DMS 273 (cell line): ENCODE data around the gene DNAAF3.
"Not testable (repeated sequence)": the region's sequence is repeated elsewhere in the genome, so short reads cannot be mapped to it uniquely, and the experiment has no call there.

Source experiments
- DNase-seq: peaks from one replicate; lab custom pipeline; 2025; ENCODE audit not compliant: unreplicated experiment; lab: John Stamatoyannopoulos, UW

Gene DNAAF3

DNA sequence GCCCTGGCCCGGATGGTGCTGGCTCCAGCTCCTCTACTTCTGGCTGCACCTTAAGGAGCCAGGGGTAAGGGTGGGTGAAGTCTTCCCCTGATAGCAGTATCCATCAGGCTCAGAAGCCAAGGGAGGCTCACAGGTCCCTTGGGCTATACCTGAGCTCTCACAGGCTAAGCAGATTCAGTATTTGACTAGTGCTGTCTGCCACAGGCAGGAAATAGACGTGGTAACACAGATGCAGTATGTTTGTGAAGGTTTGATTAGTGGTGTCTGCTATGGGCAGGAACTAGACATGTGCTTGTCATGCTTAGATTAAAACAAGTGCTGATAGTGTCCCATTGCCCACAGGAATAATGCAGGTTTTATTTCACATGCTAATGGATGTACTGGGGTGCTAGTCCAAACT, 9.7 kb upstream of the DNAAF3 start:
- no peak for DNase-seq

DNA sequence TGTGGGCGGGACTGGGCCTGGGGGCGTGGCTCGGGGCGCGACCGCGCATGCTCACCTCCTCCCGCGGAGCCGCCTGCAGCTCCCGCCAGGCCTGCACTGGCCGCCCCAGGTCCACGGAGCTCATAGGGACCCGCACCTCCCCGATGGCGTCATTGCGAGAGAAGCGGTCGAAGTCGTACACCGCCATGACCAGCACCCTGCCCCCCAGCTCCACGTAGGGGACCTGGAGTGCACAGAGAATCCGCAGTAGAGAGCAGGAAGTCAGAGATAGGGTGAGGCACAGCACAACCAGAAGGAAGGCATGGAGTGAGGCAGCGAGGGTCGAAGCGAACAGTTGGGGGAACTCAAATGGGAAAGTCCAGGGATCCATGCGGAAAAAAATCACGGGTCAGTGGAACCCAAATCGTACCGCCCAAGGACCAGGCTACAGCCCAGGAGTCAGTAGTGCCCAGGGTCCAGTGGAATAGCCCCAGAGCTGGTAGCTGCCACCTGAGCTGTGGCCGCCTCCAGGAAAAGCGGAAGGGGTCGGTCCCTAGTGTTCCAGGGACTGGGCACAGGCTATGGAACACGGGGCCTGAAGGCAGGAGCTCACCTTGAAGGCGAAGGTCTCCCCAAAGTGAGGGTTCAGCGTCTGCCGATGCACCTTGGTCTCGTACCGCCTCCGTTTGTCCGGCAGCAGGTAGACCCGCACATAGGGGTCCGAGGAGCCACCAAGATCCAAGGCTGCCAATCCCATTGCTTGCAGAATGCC, 8.9 kb upstream of the DNAAF3 start:
- DNase-seq, result no peak

DNA sequence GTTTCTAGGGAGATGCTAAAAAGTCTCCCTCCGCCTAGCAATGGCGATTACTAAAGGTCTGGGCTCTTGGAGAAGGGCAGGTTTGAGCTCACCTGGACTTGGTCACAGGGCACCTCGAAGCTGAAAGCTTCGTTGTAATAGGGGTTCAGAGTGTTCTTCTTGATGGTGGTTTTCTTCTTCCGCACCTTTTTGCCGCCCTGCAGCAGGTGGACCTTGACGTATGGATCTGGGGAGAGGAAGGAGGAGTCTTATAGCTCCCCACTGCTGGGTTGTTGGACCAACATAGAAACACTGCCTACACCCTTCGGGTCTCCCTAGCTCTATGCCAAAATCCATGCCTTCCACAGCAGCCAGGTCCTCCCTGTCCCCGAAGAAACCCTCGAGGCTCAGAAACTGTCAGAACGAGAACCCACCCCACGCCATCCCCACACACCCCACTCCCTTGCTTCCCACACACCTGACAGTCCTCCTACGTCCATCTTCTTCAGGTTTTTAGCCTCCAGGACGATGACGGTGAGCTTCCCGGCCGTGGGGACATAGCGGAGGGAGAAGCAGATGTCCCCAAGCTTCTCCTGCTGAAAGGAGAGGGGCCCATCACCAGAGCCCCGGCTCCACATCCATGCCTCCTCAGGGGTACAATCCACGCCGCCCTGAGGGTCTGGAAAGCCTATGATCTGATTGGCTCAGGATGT, 8.2 kb upstream of the DNAAF3 start:
- no peak for DNase-seq

DNA sequence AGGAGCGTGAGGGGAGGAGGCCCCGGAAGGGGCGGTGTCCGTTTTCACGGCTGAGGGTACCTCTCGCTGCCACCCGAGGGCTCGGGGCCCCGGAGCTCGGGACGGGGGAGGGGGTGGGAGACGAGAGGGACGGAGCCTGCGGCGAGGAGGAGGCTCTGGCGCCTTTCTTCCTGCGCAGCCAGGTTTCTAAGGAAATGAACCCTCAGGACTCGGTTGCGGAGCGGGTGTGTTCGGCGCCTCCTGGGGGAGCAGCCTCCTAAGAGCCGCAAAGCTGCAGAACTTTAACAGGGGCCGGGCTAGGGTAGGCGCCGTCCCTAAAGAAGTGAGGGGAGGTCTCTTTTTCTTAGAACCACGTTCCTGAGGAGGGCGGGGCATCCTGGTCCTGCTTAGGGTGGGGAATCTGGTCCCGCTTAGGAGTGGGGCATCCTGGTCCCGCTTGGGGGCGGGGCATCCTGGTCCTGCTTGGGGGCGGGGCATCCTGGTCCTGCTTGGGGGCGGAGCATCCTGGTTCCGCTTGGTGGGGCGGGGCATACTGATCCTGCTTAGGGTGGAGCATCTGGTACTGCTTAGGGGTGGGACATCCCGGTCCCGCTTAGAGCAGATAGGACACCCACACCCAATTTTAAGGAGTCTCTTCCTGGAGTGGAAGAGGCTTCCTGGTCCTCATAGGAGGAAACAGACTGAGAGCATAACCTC, 7.4 kb upstream of the DNAAF3 start:
- DNase-seq, result peak; percentile 83

DNA sequence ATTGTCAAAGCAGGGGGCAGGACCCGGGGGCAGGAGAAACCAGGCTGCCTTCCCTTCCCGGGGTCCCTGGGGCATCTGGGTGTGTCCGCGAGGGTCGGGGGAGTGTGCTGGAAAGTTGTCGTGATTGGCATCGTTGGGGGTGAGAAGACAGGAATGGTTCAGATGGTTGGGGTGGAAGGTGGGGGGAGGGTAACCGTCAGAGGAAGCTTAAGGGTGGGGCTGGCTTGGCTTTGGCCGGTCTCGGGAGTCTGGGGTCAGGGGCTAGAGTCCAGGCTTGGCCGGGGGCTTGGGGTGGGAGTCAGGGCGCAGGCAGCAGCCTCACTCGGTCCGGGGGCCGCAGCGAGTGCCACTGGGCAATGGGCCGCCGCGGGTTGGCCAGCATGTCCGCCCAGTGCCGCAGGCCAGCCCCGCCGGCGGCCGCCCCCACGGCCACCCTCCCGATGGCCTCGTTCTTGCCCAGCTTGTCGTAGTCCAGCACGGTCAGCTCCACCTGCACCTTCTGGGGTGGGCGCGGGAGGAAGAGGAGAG, 6.8 kb upstream of the DNAAF3 start:
- DNase-seq, result no peak

DNA sequence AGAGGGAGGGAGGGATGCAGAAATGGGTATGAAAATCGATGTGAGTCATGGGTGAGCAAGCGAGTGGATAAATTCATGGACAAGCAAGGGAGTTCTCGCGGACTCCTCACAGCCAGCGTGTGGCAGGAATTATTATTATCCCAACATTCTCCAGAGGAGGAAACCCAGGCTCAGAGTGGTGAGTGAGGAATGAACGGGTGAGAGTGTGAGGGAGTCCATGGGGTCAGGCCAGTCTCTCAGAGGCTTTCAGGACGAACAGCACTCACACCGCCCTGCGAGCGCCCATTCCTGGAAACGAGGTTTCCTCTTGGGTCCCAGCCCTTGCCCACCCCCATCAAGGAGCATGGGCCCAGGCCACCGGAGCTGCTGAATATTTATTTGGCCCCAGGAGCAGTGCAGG, 6.3 kb upstream of the DNAAF3 start:
- DNase-seq, result no peak

DNA sequence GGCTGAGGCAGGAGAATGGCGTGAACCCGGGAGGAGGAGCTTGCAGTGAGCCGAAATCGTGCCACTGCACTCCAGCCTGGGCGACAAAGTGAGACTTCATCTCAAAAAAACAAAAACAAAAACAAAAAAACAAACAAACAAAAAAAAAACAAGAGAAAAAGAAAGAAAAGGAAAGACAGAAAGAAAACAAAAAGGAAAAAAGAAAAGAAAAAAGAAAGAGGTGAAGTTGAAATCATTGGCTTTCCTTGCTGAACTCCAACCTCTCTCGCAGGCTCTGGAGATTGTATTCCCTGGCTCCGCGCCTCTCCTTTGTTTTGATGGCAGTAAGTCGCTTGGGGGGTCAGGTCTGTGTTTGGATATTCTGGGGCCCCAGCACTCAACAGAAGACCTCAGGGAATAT, 5.9 kb upstream of the DNAAF3 start:
- not testable (repeated sequence) for DNase-seq

DNA sequence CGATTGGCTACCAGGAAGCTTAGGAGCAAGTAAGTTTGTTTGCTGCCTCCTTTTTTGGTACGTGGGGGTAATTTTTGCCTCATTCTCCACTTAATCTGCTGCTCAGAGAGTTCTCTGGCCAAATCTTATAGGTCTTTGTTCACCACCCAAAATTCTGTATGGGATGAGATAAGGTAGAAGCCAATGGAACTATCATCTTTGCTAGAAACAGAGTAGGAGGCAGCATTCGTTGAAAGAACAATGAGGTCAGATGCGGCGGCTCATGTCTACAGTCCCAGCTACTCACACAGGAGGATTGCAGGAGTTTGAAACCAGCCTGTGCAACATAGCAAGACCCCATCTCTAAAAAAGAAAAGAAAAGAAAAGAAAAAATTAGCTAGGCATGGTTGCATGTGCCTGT, 5.0 kb upstream of the DNAAF3 start:
- DNase-seq, result no peak

DNA sequence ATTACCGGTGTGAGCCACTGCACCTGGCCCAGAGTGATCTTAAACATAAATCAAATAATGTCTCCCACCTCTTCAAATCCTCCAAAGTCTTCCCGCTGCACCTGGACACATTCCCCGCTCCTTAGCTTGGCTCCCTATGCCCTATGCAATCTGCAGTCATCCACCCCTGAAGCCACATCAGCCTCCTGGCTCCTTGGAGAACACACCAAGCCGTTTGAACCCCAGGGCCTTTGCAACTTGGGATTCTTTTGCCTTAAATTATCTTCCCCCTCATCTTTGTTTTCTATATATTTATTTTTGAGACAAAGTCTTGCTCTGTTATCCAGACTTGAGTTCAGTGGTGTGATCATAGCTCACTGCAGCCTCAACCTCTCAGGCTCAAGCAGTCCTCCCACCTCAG, 2.7 kb upstream of the DNAAF3 start:
- DNase-seq, result no peak

DNA sequence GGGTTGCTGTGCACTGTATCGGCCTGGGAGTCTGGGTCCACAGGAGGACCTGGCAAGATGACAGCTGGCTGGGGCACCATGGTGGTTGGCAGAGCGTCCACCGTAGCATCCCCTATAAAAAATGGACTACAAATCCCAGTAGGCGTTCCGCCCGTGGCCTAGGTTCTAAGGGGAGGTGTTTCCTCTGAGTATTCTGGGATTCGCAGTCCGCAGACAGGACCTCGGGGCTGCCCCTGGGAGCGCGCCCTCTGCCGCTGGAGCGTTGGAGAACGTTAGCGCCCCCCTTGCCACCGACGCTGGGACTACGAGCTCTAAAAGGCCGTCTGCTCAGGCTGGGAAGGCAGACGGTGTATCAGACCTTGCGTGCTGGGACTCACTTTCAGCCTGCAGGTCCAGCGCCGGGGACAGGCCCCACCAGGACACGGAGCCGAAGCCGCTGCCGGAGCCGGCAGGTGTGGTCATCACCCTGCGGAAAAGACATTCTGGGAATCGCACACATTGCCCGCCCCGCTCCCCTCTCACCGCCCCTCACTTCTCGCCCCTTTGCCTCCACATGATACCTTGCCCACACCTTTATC, 372 bp downstream of the DNAAF3 start:
- peak; percentile 91 for DNase-seq

DNA sequence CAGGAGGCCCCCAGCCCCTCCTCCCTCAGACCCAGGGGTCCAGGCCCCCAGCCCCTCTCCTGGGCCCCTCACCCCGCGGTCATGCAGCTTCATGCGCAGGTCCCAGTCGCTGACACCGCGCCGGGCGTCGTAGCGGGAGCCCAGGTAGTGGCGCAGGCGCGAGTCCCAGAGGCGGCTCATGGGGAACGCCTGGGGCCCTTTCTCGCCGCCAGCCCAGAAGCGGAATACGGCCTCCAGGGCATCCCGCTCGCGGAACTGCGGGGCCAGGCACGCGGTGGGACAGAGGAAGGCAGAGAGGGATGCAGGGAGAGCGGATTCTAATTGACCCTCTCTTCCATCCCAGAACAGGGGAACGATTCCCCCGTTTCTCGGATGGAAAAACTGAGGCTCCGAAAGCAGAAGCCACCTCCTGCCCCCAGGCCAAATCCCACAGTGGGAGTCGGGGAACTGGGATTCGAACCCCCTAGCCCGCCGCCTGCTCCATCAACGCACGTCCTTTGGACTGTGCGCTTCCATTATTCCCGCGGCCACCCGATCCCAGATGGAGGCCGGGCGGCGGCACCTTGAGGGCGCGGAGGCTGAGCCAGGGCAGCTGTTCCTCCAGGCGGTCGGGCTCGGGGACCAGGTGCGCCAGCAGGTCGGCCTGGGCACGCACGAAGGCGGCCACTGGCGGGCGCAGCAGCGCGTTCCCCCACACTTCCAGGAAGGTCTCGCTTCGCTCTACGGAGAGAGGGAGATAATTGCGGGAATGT, 4.7 kb downstream of the DNAAF3 start:
- peak; percentile 65 for DNase-seq

DNA sequence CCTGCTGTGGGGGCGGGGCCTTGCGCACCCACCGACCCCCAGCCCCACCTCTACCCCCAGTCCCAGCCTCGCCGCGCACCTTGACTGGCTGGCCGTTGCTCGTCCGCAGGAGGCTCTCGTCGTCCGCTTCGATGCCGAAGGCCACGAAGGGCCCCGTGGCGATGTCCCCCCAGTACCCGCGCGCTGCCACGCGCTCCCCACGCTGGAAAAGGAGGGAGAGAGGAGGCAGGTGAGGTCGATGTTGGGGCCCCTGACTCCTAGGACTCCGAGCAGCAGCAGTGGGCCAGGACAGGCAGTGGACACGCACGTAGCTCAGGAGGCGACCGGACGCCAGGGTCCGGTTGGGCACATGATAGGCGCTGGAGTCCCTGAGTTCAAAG, 5.4 kb downstream of the DNAAF3 start:
- no peak for DNase-seq

DNA sequence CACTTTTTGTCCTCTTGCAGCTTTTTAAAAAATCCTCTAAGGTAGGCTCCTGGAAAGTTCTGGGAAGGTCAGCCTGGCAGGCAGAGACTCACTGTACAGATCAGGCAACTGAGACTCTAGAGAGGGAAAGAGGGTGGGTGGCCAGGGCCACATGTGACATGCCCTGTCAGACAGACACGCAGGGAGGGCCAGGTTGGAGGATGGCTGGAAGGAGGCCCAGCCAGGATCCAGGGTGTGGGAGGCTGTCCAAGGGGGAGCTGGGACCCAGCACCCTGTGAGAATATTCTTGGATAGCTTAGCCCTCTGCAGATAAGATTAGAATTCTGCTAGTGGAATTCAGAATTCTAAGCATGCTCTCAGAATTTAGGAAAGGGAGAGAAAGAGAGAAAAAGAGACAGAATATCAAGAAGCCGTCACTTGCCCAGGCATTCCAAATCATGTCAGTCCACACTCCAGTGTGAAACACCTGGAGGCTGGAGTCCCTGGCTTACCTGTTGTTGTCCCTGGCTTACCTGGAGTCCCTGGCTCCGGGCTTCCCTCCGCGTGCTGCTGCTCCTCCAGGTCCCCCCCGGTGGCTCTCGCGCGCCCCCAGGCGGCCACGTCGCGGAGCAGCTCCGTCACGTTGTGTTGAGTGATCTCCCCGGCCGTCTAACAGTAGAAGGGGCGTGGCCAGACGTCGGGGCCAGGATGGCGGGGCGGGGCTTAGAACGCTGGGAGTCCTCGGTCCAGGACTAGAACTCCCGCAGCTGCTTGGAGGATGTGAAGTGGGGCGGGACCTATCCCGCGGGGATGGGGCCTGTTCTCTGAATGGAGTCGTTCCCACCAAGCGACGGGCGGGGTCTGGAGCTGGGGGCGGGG, 6.1 kb downstream of the DNAAF3 start:
- DNase-seq, result peak; percentile 97

DNA sequence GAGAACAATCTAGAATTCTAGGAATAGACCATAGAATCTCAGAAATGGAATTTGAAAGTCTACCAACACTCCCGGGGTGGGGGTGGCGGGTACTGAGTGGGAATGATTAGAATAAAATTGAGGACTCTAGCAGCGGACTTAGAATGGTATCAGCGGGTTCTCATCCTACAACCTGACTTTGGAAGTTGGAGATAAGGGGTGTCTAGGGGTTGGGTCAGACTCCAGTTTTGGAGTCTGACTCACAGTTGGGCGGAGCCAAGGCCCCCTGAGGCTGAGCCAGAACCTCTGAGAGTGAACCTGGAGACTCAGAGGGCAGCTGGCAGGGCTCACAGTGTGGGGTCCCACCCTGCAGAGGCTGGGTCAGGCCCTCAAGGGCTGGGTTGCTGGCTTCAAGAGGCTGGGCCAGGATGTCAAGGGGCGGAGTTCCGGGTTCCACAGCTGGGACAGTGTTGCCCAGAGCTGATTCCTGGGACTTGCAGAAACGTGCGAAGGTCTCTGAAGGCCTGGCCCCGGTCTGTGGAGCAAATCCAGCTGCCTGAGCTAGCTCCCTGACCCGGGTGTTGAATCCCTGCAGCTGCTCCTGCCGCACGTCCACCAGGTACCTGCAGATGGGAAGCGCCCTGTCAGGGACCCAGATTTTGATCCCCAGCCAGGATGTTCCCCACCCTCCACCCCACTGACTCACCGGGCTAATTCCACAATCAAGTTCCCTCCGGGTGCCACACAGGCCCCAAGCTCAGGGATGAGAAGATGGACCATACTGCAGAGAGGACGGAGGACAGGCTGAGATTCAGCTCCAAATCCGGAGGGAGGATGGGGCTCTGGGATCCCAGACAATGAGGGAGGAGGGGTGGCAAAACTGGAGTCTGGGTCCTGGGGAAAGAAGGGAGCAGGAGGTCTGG, 7.3 kb downstream of the DNAAF3 start:
- peak; percentile 49 for DNase-seq

DNA sequence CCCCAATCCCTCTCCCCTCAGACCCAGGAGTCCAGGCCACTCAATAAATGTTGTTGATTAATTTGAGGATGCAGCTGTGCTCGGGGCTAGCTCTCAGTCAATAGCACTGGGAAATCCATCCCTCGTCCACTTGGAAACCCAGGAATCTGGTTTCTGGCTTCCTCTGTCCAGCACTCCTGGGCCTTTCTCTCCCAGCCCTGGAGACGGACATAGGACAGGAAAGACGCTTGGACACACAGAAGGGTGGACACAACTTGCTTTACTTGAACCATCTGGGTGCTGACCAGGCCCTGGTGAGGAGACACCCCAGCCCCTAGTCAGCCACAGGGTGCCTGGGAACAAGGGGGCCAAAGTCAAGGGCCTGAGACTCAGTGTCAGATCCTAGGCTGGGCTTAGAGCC, 8.0 kb downstream of the DNAAF3 start:
- DNase-seq, result no peak

DNA sequence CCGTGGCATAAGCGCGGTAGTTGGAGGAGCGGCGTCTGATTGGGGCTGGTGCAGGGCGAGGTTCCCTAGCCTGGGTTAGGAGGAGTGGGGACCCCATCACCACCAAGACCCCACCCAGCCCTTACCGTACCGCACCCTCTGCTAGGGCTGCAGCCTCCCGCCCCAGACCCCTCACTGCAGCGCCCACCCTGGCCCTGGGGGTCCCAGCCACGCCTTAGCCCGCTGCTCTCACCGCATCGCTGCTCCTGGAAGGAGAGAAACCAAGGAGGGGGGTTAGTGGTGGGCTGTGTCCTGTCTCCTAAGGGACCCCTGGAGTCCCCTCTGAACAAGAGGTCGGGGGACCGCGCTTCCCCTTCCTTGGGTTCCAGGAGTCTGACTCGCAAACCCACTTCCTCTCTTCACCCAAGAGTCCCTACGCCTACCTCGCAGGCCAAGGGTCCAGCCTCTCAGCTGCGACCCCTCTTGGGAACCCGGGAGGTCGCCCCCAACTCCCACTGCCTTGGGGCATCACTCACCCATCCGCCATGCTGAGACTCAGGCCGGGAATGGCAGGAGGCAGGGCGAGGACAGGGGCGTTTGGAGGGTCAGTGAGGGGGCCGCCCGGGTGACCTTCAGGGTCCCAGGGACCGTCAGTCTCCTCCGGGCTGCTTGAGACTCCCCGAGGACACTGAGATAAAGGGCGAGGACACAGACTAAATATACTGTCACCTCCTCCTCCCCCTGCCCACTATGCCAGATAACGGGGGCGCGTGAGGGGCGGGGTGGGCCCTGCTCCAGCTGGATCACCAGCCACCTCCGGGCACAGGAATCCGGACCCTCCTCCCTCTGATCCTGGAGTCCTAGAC, 9.1 kb downstream of the DNAAF3 start, which contains the start of gene TNNI3:
TSS of gene TNNI3 (minus strand) at position 669 of the 845 bp plus-strand sequence. CDS start at position 526, 143 bp downstream.
- no peak for DNase-seq

DNA sequence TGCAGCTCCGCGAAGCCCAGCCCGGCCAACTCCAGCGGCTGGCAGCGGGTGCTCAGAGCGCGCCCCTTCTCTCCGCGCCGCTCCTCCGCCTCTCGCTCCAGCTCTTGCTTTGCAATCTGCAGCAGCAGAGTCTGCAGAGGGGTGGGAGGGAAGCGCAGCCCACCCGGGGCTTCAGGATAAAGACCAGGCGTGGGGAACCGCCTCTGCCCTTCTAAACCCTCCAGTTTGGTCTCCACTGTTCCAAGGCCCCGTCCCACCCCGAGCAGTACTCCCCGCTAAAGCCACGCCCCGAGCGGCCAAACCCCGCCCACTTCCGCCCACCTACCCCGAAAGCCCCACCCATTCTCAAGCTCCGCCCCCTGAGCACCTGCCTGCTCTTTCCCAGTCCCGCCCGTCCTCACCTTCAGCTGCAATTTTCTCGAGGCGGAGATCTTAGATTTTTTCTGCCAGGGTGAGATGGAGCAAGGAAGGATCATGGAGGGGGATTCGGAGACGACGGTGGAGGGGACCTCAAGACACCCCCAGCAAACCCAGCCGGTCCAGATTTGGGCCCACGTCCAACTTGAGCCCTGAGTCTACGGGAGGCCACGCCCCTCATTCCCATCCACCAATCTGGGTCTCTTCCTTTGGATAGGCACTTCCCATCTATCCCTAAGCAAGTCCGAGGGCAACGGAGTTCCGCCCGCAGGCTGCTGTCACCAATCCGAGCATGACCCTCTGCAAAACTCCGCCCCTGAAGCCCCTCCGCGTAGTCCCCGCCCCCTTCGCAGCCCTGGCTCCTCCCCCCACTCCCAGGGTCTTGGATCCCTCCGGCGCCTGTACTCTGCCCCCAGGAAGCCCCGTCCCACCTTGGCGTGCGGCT, 10.0 kb downstream of the DNAAF3 start:
- DNase-seq, result peak; percentile 77
